B cell (primary cell): ENCODE measurements around the gene ST6GALNAC3. TPM values are rescaled to one million over a fixed set of nuclear protein-coding genes. Genes with fewer than 3 reads are reported as not detected.

Source experiments
- ATAC-seq: fragments of 200-7000 bp; cut with Tn5 transposase; one replicate; pipeline ENCODE4 v1.10.0; 2021; ENCODE audit warnings: low read depth, mild to moderate bottlenecking, moderate number of reproducible peaks, moderate library complexity
- CTCF ChIA-PET: fragments of 350-600 bp; sonication (Branson Sonifier 250); formaldehyde crosslinking; loops from one replicate; lab custom pipeline; 2021; ENCODE audit warnings: antibody characterized with exemption, inconsistent platforms; lab: Charles Lee
- POLR2A ChIA-PET: fragments of 350-600 bp; sonication (Branson Sonifier 250); formaldehyde crosslinking; loops from one replicate; lab custom pipeline; 2021; ENCODE audit warnings: antibody characterized with exemption; lab: Charles Lee
- DNase-seq: peaks from one replicate; pipeline ENCODE4 v3.0.0; 2013
- H2AFZ ChIP-seq: 2 replicates; pipeline ENCODE4 v1.6.1; 2012; ENCODE audit warnings: mild to moderate bottlenecking, low read depth, low read length; ENCODE audit not compliant: insufficient read depth, poor library complexity, severe bottlenecking
- H3K27ac ChIP-seq, 2 donors: 1 replicate in 1 of 2; 2 replicates in 1 of 2; pipeline ENCODE4 v1.5.1; 2012 to 2013; ENCODE audit warnings: low read length in 2 of 2, mild to moderate bottlenecking in 2 of 2, moderate library complexity in 1 of 2
- H3K27me3 ChIP-seq, 4 experiments: fragments of 200-600 bp in 1 of 4; sonication (generic) in 1 of 4; replicated peaks in 1 of 4; 1 replicate in 2 of 4; 2 replicates in 2 of 4; pipeline versions ENCODE4 v1.6.1 to v1.7.0; 2013 to 2016; ENCODE audit warnings: low read length in 3 of 4, mild to moderate bottlenecking in 2 of 4, mixed read lengths in 1 of 4, moderate library complexity in 1 of 4; ENCODE audit not compliant: insufficient read depth in 4 of 4, control insufficient read depth in 3 of 4; ENCODE audit errors: control extremely low read depth in 1 of 4
- H3K36me3 ChIP-seq, 2 experiments: replicated peaks in 1 of 2; 1 replicate in 1 of 2; 2 replicates in 1 of 2; pipeline versions ENCODE4 v1.6.1 to v1.7.1; 2013; ENCODE audit warnings: low read length in 1 of 2; ENCODE audit not compliant: insufficient read depth in 2 of 2, control insufficient read depth in 1 of 2; ENCODE audit errors: control extremely low read depth in 1 of 2, extremely low read depth in 1 of 2
- H3K4me1 ChIP-seq, 2 donors: fragments of 200-600 bp in 1 of 2; sonication (generic) in 1 of 2; 1 replicate in 1 of 2; 2 replicates in 1 of 2; pipeline versions ENCODE4 v1.5.1 to v1.6.1; 2013 to 2017; ENCODE audit warnings: low read length in 2 of 2; ENCODE audit not compliant: control insufficient read depth in 2 of 2, insufficient read depth in 2 of 2
- H3K4me2 ChIP-seq: replicated peaks from 2 replicates; pipeline ENCODE3; 2012; ENCODE audit warnings: mild to moderate bottlenecking, low read depth, low read length; ENCODE audit not compliant: poor library complexity, severe bottlenecking
- H3K4me3 ChIP-seq, 5 experiments: fragments of 200-600 bp in 1 of 5; sonication (generic) in 1 of 5; 1 replicate in 3 of 5; 2 replicates in 2 of 5; pipeline versions ENCODE4 v1.5.1 to v1.7.0; 2011 to 2016; ENCODE audit warnings: low read length in 4 of 5, mild to moderate bottlenecking in 4 of 5, low read depth in 2 of 5, control low read depth in 1 of 5, moderate library complexity in 1 of 5; ENCODE audit not compliant: insufficient read depth in 1 of 5; ENCODE audit errors: control extremely low read depth in 1 of 5, extremely low read depth in 1 of 5
- H3K79me2 ChIP-seq: fragments of 200-600 bp; sonication (generic); one replicate; pipeline ENCODE4 v1.6.0; 2016; ENCODE audit warnings: low read length; ENCODE audit not compliant: control insufficient read depth, insufficient read depth
- H3K9ac ChIP-seq: fragments of 200-600 bp; sonication (generic); 2 replicates; pipeline ENCODE4 v1.6.1; 2017; ENCODE audit warnings: mild to moderate bottlenecking, low read length, moderate library complexity
- H3K9me3 ChIP-seq, 3 donors: one replicate each; pipeline versions ENCODE4 v1.6.1 to v1.7.1; 2013; ENCODE audit warnings: low read length in 2 of 3; ENCODE audit not compliant: control insufficient read depth in 2 of 3, insufficient read depth in 1 of 3; ENCODE audit errors: control extremely low read depth in 1 of 3
- H4K20me1 ChIP-seq: 2 replicates; pipeline ENCODE4 v1.6.0; 2012; ENCODE audit warnings: mild to moderate bottlenecking, low read length; ENCODE audit not compliant: insufficient read depth, control insufficient read depth, poor library complexity, severe bottlenecking
- H3K27ac Mint-ChIP-seq: one replicate; pipeline ENCODE4 v1.8.0; 2021; ENCODE audit warnings: mixed read lengths
- H3K27me3 Mint-ChIP-seq: one replicate; pipeline ENCODE4 v1.8.0; 2021; ENCODE audit warnings: mixed read lengths
- H3K4me1 Mint-ChIP-seq: one replicate; pipeline ENCODE4 v1.8.0; 2021; ENCODE audit warnings: mixed read lengths
- H3K4me3 Mint-ChIP-seq: one replicate; pipeline ENCODE4 v1.8.0; 2021; ENCODE audit warnings: mixed read lengths
- H3K9me3 Mint-ChIP-seq: one replicate; pipeline ENCODE4 v1.8.0; 2022; ENCODE audit warnings: mixed read lengths; ENCODE audit not compliant: insufficient read depth
- CTCF ChIP-seq: fragments of 200-600 bp; IDR thresholded peaks from one replicate; pipeline ENCODE4 v1.8.0; 2022; ENCODE audit warnings: antibody characterized with exemption, mild to moderate bottlenecking
- EZH2 ChIP-seq: IDR thresholded peaks from 2 replicates; pipeline ENCODE4 v1.6.1; 2012; ENCODE audit warnings: borderline replicate concordance, low read depth, mild to moderate bottlenecking, moderate library complexity, low read length; ENCODE audit not compliant: insufficient read depth, poor library complexity, severe bottlenecking
- WGBS: methylation state at CpG from one replicate; pipeline ENCODE4 v1.1.5; 2013; ENCODE audit warnings: missing lambda C conversion rate; ENCODE audit not compliant: insufficient coverage; 5-methylcytosine and 5-hydroxymethylcytosine counted together
- intact Hi-C: fragments of 100-400 bp; cut with micrococcal nuclease; formaldehyde crosslinking; loops from one replicate; pipeline ENCODE4 v1.10.0; 2022
- polyA plus RNA-seq: library from polyadenylated mRNA; depleted of rRNA; stranded (reverse); fragments of >200 nt; gene quantifications from 2 replicates; pipeline ENCODE4 v1.2.3, GENCODE V29; 2012
- total RNA-seq, 2 donors: library from RNA; stranded (reverse); fragments of 120-200 nt in 1 of 2; gene quantifications; 1 replicate in 1 of 2; 2 replicates in 1 of 2; pipeline versions ENCODE4 v1.2.3 to v1.2.4, GENCODE V29; 2013 to 2022

The ST6GALNAC3 gene
- total and polyA plus RNA-seq, 2 donors (not counting 1 experiment from before 2014, with no cell fraction given), result 3.0 to 17.3 TPM

- H3K4me1 Mint-ChIP-seq, result no peaks in the 10 kb centered on the region
- no peak for ATAC-seq
- H3K4me3 ChIP-seq, result no peak overlapping the region
- H3K9ac ChIP-seq, result no peak overlapping the region
- no peak for DNase-seq
- ChIA-PET POLR2A (interaction anchor here (0.6 kb wide), 1 partner anchor 412 kb away, joined by 3 read pairs; no protein-coding TSS in a partner anchor), CTCF (interaction anchor here (1.3 kb wide), 1 partner anchor 12 kb away, joined by 3 read pairs; no protein-coding TSS in a partner anchor)
- 87% methylated on average over 3 of the region's 5 CpGs for WGBS
- H3K9me3 ChIP-seq, result no peaks in the 10 kb centered on the region
- no peaks in the 10 kb centered on the region for H3K36me3 ChIP-seq
- peaks cover 3% of the 10 kb centered on the region for H3K79me2 ChIP-seq
- H4K20me1 ChIP-seq, result no peaks in the 10 kb centered on the region
- H3K4me3 Mint-ChIP-seq, result no peak overlapping the region
- no peaks in the 10 kb centered on the region for H3K4me1 ChIP-seq
- no peaks in the 10 kb centered on the region for H3K9me3 Mint-ChIP-seq
- H3K27me3 ChIP-seq, result no peaks in the 10 kb centered on the region
- intact Hi-C loops, result no loop called here
- H3K4me2 ChIP-seq, result no peak overlapping the region
- no peak for TF ChIP-seq EZH2
- H3K27me3 Mint-ChIP-seq, result peaks cover 6% of the 10 kb centered on the region
- H3K27ac Mint-ChIP-seq, result no peak overlapping the region
- no peak overlapping the region for H3K27ac ChIP-seq
- no peak overlapping the region for H2AFZ ChIP-seq
Measured at GRCh38 chr1:76142771-76143540, 68.4 kb downstream of the ST6GALNAC3 start.

GRCh38 chr1:76144247-76144646 is 69.7 kb downstream of the ST6GALNAC3 start:
- WGBS, result no CpG with 5 or more reads among the region's 2 CpGs
- H3K27ac Mint-ChIP-seq, result no peak overlapping the region
- ATAC-seq, result no peak
- H3K9me3 ChIP-seq, result no peaks in the 10 kb centered on the region
- no peak for DNase-seq
- H4K20me1 ChIP-seq, result no peaks in the 10 kb centered on the region
- H3K27ac ChIP-seq, result no peak overlapping the region
- POLR2A ChIA-PET, result no interaction called here
- H3K4me3 ChIP-seq, result no peak overlapping the region
- no peaks in the 10 kb centered on the region for H3K27me3 ChIP-seq
- H3K4me1 ChIP-seq, result no peaks in the 10 kb centered on the region
- no peak overlapping the region for H3K4me2 ChIP-seq
- H3K9me3 Mint-ChIP-seq, result no peaks in the 10 kb centered on the region
- H3K36me3 ChIP-seq, result no peaks in the 10 kb centered on the region
- peaks cover 3% of the 10 kb centered on the region for H3K79me2 ChIP-seq
- intact Hi-C loops, result no loop called here
- no peak overlapping the region for H2AFZ ChIP-seq
- H3K9ac ChIP-seq, result no peak overlapping the region
- H3K4me3 Mint-ChIP-seq, result no peak overlapping the region
- CTCF ChIA-PET, result interaction anchor here (1.3 kb wide), 1 partner anchor 11 kb away, joined by 3 read pairs; no protein-coding TSS in a partner anchor
- peaks cover 6% of the 10 kb centered on the region for H3K27me3 Mint-ChIP-seq
- TF ChIP-seq CTCF (no peak), EZH2 (no peak)
- no peaks in the 10 kb centered on the region for H3K4me1 Mint-ChIP-seq
